NCI-H774 (cell line): Measurements from ENCODE around the gene BAIAP2.

Experiments used
- DNase-seq: peaks from one replicate; lab custom pipeline; 2025; lab: John Stamatoyannopoulos, UW

The BAIAP2 gene, protein sequence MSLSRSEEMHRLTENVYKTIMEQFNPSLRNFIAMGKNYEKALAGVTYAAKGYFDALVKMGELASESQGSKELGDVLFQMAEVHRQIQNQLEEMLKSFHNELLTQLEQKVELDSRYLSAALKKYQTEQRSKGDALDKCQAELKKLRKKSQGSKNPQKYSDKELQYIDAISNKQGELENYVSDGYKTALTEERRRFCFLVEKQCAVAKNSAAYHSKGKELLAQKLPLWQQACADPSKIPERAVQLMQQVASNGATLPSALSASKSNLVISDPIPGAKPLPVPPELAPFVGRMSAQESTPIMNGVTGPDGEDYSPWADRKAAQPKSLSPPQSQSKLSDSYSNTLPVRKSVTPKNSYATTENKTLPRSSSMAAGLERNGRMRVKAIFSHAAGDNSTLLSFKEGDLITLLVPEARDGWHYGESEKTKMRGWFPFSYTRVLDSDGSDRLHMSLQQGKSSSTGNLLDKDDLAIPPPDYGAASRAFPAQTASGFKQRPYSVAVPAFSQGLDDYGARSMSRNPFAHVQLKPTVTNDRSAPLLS

GRCh38 chr17:81034779-81035520 lies at the start of gene BAIAP2:
BAIAP2 (plus strand) TSS chr17:81035151; CDS start chr17:81035255, 104 bp downstream.
- DNase-seq, result peak; percentile 97

GRCh38 chr17:80986046-80986445 lies 48.9 kb upstream of the BAIAP2 start:
- DNase-seq, result no peak

DNA sequence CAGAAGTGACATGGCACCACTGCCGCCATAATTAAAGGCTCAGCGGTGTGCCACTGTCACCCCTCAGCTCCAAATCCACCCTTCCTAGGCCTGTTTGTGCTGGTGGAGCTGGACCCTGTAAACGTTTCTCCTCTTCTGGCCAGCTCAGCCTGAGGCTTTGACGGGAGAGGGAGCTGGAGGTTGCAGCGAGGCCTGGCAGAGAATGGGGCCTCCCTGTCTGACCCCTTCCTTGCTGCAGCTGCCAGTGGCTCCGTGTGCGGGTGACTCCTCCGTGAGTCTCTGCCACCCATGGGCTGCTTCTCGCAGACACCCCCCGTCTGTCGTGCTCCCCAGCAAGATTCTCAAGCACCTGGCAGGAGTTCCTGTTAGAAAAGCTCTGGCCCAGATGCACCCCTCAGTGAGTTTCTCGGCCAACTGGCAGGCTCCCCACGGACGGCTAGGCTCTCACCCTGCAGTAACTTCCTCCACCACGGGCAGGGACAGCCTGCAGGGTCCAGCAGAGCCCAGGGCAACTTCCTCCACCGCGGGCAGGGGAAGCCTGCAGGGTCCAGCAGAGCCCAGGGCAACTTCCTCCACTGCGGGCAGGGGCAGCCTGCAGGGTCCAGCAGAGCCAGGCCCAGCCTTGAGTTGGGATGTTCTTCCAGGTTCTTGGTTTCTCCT lies 48.0 kb upstream of the BAIAP2 start:
- no peak for DNase-seq

DNA sequence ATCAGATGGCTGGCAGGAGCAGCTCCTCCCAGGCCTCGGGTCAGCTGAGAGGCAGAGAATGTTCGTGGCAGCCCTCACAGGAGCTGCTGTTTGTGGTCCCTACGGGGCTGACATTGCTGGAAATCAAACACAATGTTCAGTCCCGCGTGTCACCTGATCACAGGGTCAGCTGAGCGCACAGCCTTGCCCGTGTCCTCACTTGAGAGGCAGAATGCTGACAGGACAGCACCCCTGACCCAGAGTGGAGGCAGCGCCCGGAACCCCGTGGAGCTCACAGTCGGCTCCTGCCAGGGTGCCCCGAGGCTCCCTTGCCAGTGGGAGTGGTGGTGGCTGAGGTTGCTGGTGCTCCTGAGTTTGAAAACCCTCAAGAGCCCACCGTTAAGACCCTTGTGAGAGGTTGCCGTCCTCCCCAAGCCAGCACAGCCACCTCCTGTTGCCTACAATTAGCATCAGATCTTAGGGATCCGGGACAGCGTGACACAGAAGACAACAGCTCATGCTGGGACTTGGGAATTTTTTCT lies 47.0 kb upstream of the BAIAP2 start:
- no peak for DNase-seq

DNA sequence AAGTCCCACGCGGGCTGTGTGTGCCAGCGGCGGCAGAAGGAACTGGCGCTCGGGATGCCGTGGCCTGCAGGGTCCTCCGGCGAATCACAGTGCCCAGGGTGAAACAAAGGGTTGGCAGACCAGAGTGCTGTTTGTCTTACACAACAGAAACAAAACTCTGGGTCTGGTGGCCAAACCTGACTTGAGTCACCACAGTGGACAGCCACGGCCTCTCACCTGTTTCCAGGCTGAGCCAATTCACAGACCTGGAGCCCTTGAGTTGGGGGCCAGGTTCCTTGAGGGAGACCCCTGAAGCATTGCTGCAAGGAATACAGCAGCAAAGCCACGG lies 45.4 kb upstream of the BAIAP2 start:
- DNase-seq, result no peak

GRCh38 chr17:80990921-80991644 lies 43.9 kb upstream of the BAIAP2 start:
- DNase-seq, result no peak

DNA sequence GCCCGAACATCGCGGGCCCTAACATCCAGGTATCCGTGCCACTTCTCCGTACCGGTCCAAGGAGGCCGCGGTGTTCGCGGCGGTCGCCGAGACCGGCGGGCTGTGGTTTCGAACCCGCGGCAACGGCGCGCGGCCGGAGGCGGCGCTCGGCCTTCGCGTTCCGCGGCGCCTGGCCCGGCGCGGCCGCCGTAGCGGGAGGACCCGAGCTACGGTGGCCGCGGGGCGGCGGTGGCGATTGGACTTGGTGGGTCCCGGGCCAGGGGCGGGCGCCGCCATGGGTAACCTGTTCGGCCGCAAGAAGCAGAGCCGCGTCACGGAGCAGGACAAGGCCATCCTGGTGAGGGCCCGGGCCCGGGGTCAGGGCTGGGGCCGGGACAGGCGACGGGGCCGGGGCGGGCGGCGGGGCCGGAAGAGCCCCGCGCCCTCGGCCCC lies 43.3 kb upstream of the BAIAP2 start, which contains the start of gene CHMP6:
Gene CHMP6 (plus strand): TSS at position 197 of the 432 bp plus-strand sequence. CDS start 78 bp downstream, at position 275.
- DNase-seq, result peak; percentile 77

GRCh38 chr17:80992077-80992947 lies 42.6 kb upstream of the BAIAP2 start:
- DNase-seq, result no peak

DNA sequence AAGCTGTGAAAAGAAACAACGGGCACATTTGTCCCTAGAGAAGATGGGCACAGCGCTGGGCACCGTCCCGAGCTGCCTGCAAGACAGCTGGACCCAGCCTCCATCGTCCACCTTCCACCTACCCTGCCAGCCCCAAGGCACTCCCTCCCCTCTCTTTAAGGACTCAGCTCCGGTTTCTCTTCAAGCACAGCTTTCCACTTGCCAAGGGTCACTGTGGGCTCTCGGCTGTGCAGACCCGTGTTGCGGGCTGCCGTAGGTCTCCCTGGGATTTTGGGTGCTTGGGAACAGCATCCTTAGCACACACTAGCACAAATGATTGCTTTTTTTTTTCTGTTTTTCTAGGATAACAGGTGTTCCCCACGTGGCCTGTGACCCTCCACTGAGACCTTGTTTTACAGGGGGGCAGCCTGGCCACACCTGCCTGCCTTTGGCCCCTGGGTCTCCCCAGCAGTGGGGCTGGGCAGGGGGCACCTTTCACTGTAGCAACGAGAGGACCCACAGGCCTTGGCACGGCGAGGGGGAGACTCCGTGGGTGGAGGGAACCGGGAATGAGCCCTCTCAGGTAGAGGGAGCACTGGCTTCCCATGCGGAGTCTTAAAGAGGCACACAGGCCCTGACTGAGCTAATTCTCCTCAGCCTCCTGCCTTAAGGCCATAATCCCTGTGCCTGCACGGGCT lies 41.9 kb upstream of the BAIAP2 start:
- DNase-seq, result no peak

- no peak for DNase-seq
Measured at GRCh38 chr17:80995131-80995530, 39.8 kb upstream of the BAIAP2 start.

GRCh38 chr17:80996422-80997305 lies 38.3 kb upstream of the BAIAP2 start:
- DNase-seq, result no peak

GRCh38 chr17:80997424-80998117 lies 37.4 kb upstream of the BAIAP2 start:
- DNase-seq, result no peak

GRCh38 chr17:80998118-80998747 lies 36.7 kb upstream of the BAIAP2 start:
- DNase-seq, result no peak

DNA sequence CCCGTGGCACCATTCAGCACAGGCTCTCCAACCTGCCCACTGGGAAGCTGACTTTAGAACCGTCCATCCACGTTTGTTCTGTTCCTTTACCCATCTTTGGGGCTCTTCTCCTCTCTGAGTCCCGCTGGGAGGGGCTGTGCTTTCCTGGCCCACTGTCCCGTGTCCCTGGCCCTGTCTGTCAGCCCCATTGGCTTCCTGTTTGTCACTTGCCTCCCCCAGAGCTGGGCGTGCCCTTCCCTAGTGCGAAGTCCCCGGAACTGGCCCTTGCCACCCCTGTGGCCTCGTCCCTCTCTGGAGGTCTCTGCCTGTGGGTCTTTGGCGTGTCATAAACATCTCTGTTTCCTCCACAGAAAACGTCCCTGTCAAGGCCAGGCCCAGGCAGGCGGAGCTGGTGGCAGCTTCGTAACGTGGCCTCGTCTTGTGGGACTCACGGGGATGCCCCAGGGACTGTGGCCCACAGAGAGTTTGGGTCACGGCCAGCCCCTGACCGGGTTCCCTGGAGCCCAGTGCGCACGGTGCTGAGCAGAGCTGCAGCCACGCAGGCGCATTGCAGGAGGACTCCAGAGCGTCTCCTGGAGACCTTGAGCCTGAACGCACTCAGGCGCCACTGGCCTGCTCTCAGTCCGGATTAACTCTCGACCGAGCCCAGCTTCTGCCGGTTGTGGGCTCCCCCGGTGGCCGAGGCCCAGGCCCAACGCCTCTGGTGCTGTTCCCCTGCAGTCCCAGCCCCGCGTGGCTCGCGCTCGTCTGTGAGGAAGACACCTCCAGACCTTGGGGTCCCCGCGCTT lies 36.0 kb upstream of the BAIAP2 start:
- no peak for DNase-seq

- no peak for DNase-seq
Measured at GRCh38 chr17:80999536-81000333, 35.2 kb upstream of the BAIAP2 start.

GRCh38 chr17:81000334-81000630 lies 34.7 kb upstream of the BAIAP2 start:
- DNase-seq, result no peak
